Left renal cortex interstitium (tissue), 4 donors: ENCODE measurements around the gene KRTAP16-1. TPM values are rescaled to one million over a fixed set of nuclear protein-coding genes. Genes with fewer than 3 reads are reported as not detected.
"Not testable (repeated sequence)": the region's sequence is repeated elsewhere in the genome, so short reads cannot be mapped to it uniquely, and the experiment has no call there.

Experiments
- DNase-seq, 4 donors: peaks; one replicate each; pipeline ENCODE4 v3.0.0-alpha.2; 2013; ENCODE audit warnings: low read depth in 4 of 4, low spot score in 2 of 4, missing footprints in 1 of 4
- polyA plus RNA-seq, 4 donors: library from polyadenylated mRNA; unstranded; fragments of 120-200 nt; gene quantifications; one replicate each; pipeline ENCODE4 v1.2.1, GENCODE V29; 2013; ENCODE audit not compliant: insufficient read length in 4 of 4

Gene KRTAP16-1
- polyA plus RNA-seq, 4 donors, result not detected

DNA sequence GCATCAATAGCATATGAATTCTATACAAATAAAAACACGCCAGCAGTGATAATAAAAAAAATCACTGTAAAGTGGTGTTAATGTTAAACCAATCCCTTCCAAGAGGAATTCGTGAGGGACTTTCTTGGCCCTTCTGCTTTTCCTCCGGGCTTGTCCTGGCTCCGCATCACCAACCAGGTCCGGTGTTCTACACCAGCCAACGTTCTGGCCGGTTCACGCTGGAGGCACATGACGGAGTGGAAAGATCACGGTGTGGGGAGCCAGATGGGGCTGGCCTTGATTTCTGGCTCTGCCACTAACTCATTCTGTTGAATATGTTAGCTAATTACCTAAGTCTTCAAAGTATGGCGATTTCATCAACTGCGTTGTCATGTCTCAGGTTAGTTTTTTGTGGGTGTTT, 5.0 kb downstream of the KRTAP16-1 start:
- no peak for DNase-seq

DNA sequence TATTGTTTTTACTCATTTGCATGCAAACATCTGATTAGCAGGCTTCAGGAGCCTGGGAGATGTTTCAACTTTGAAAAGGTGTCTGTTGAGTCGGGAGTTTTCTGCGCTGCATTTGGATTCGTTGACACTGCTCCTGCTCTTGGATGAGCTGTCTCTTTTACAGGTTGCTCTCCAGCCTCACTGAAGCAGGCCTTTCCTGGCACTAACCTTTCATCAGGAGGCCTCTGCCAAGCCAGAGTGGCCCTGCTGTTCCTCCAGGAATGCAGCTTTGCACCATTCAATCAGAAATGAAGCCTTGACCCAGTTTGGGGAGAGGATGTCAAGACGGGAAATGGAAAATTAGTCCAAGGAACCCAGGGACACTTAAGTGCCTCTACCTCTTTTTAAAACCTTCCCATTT, 6.1 kb downstream of the KRTAP16-1 start:
- no peak for DNase-seq

DNA sequence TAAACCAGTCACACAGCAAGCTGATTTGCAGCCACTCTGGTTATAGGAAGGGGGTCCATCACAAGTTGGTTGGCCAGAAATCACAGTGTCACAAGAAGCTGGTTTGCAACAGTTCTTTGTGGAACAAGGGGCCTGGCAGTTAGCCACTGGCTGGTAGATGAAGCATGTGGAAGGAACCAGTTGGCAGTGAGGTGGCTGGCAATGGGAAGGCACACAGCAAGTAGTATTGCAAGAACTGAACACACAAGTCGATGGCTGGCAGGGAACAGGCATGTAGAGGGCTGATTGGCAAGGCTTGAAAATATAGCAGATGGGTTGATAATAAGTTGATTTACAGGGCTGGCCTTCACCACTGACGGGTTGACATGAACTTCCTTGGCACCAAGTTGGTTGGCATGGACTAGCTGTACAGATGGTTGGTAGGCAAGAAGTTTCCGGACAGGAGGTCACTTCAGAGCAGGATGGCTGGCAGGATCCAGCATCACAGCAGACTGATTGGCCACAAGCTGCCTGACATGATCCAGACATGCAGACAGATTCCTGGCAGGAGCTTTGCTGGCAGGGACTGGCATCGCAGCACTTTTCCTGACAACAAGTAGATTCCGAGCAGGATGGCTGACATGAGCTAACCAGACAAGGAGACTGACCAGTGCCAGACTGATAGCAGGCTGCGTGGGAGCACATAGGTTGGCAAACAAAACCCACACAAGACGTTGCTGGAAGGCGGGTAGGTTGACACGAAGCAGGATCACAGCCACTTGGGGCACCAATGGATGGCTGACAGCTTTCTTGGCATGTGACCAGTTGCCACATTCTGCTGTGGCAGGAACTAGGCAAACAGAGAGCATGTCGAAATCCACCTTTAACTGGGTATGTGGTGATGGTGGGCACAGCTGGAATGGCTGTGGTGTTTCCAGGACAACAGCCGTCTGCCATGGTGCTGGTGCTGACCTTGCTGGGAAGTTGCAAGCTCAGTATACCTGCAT, 6.9 kb downstream of the KRTAP16-1 start, which contains the start of gene KRTAP29-1:
Gene KRTAP29-1 (minus strand): TSS at position 936 of the 986 bp plus-strand sequence. CDS start 0 bp downstream, at position 936.
- no peak for DNase-seq

DNA sequence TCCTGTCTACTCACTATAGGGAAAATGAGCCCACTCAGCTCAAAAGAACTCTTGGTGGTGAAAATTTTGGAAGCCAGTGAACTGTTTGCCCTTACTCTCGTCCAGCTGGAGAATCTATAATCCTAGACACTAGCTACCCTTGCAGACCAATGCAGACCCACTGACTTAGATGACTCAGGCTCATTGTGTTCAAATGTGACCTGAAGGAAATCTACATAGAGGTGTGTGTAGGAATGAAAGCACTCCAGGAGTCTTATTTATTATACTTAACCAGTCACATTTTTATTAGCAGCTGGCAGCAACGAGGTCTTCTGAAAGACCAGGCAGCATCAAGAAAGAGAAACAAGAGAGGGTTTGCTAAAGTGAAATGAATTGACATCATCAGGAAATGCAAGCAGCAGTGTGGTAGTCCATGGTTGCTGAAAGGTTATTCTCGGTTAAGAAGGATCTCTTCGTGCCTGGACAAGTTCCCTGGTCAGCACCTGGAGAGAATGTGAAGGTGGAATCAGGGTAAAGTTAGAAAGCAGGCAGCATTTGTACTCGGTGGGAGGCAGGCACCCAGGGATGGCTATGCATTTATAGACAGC, 7.8 kb downstream of the KRTAP16-1 start:
- DNase-seq, result no peak

DNA sequence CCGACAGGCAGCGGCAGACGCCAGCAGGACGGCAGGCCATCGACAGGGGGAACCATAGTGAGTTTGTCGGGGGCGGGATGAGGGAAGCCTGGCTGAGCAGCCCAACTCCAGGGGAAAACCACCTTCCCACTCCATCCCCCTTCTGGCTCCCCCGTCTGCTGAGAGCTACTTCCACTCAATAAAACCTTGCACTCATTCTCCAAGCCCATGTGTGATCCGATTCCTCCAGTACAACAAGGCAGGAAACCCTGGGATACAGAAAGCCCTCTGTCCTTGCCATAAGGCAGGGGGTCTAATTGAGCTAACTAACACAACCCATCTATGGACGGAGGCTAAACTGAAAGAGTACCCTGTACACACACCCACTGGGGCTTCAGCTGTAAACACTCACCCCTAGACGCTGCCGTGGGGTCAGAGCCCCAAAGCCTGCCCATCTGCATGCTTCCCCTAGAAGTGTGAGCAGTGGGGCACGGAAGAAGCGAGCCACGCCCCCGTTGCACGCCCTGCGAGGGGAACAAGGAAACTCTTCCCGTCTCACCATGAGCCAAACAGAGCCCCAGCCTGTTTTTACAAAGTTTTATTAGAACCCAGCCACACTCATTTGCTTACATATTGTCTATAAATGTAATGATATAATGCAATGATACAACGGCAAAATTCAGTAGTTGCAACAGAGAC, 10.5 kb downstream of the KRTAP16-1 start:
- DNase-seq, result no peak

DNA sequence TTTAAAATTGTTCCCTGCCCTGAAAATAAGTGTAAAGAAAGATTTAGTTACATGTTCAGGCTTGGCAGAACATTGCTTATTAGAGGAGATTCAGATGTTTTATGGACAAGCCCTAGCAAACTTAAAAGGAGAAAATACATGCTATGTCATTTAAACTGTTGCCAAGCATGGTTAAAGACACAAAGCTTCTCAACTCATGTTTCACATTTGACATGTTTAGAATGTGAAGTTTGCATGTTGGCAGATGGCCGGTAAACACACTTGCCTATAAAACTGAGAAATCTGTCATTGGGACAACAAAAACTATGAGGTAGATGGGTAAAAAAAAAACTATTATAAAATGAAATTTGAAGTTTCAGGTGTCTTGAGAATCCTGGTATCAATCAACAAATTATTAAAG, 12.3 kb downstream of the KRTAP16-1 start:
- DNase-seq, result no peak

DNA sequence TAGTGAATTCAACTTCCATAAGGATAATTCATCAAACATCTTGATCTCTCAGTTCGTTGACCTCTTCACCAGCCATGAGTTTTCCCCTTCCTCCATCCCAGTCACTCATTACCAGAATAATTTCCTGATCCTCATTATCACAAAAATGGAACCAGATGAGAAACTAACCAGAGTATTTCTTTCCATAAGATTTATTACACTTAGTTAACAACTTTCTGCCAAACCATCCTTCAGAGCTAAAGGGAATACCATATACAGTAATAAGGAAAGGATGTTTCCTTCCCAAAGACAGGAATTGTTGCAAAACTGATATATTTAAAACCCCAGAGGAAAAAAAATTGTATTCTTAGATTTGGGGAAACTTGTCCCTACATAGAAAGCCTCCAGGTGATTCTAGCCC, 15.1 kb downstream of the KRTAP16-1 start:
- no peak for DNase-seq

DNA sequence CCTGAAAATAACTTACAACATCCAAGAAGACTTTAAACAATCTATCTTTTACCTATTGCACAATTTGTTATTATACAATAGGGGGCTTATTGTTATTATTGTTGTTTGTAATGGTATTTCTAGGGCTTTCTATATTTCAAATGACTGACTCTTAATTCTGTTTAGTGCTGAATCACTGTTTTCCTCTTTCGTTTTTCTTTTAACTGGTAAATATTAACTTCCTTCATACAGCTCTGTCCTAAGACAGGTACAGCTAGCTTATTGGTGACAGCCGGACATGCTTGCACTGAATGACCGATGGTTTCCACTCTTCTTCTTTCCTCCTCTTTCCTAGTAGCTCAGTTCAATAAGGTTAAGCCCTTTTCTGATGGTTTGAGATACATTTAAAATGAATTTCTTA, 22.1 kb downstream of the KRTAP16-1 start:
- DNase-seq, result no peak

DNA sequence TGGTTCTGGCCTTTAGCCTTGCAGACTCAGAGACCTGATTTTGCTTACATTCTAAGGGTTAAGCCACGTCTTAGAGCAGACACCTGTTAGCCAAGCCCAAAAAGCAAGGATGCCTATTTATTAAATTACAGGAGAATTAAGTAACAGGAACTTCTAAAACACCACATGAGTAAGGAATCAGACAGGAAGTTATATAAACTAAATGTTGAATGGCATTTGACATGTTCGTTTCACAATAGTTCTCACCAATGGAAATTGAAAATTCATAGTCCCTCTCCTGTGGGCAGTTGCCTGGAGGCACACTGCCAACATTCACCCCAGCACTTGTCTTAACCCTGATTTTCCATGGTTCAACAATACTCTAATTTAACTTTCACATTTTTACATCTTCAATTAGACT, 24.6 kb downstream of the KRTAP16-1 start:
- DNase-seq, result no peak

DNA sequence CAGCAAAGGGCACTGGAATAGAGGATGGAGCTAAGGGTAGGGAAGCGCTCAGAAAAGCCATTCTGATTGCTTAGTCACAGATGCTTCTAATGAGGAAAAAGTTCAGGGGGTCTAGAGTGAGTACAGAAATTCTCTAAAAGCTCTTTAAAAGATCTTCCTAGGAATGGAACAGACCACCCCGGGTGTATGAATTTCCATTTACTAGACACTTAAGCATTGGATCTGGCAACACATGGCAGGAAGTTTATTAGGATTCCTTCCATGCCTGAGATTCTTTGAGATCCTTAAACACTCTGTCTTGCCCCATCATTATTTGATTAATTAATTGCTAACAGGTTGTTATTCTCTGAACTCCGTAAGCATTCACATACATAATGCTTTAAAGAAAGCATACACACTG, 25.1 kb downstream of the KRTAP16-1 start:
- no peak for DNase-seq

DNA sequence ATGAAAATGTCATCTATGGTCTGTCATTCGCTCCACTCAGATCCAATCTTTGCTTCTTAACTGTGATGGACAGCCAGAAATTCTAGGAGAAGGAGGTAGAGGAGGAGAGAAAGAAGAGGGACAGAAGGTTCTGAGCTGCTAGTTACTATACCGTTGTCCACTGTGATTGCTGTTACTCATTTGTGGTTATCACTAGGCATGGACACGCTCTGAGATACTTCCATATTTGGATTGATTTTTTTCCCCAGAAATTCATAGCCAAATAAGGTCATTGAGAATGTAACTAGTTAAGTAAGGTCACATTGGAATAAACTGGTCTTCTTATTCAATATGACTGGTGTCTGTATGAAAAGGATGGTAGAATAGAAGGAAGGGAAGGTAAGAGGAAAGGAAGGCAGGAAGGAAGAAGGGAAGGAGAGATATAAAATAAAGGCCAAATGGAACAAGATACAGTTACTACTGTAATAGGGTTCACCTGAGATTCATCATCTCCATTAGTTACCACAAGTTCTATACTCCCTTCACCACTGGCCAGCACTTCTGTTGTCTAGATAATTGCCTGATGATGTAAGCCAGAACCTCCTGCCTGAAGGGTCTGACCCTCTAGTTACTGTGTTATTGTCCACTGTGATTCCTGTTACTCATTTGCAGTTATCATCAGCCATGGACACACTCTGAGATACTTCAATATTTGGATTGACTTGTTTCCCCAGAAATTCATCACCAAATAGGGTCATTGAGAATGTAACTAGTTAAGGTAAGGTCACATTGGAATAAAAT, 30.7 kb downstream of the KRTAP16-1 start:
- no peak for DNase-seq

DNA sequence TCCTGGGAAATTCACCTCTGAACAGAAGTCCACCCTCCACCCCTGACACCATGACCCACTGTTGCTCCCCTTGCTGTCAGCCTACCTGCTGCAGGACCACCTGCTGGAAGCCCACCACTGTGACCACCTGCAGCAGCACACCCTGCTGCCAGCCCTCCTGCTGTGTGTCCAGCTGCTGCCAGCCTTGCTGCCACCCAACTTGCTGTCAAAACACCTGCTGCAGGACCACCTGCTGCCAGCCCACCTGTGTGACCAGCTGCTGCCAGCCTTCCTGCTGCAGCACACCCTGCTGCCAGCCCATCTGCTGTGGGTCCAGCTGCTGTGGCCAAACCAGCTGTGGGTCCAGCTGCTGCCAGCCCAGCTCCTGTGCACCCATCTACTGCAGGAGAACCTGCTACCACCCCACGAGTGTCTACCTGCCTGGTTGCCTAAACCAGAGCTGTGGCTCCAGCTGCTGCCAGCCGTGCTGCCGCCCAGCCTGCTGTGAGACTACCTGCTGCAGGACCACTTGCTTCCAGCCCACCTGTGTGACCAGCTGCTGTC, 33.4 kb downstream of the KRTAP16-1 start, which contains the start of gene KRTAP9-7:
Gene KRTAP9-7 (plus strand): TSS at position 51 of the 543 bp plus-strand sequence. CDS start 0 bp downstream, at position 51.
- not testable (repeated sequence) for DNase-seq

DNA sequence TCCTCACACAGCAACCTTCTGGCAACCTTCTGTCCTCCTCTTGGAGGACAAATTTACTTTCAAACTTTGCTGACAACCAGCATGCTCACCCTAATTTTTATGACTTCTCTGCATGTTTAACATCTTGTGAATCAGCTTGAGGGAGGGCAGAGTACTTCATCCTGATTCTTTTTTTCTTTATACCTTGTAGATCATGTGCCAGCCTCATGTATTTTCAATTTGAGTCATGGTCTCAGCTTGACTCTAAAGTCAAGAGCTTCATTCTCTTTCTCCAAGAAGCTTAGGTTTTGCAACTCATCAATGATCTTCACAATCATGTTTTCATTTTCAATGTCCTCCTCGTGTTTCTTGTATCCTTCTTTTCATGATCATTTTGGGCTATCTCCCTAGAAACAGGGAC, 37.3 kb downstream of the KRTAP16-1 start:
- no peak for DNase-seq

DNA sequence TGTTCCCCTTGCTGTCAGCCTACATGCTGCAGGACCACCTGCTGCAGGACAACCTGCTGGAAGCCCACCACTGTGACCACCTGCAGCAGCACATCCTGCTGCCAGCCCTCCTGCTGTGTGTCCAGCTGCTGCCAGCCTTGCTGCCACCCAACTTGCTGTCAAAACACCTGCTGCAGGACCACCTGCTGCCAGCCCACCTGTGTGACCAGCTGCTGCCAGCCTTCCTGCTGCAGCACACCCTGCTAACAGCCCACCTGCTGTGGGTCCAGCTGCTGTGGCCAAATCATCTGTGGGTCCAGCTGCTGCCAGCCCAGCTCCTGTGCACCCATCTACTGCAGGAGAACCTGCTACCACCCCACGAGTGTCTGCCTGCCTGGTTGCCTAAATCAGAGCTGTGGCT, 37.8 kb downstream of the KRTAP16-1 start:
- not testable (repeated sequence) for DNase-seq

DNA sequence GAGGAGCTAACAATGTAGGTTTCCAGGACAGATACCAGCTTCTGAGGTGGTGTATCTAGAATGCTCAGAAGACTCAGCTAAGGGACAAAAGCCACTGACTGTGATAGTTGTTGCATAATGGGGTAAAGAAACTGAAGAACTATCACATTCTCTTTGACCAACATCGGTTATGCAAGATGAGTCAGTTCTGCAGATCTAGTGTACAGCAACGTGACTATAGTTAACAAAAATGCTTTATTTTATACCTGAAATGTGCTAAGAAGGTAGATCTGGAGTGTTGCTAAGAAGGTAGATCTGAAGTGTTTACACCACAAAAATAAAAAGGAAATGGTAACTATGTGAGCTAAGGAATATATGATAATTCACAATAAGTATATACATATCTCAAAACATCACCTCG, 41.4 kb downstream of the KRTAP16-1 start:
- DNase-seq, result no peak

DNA sequence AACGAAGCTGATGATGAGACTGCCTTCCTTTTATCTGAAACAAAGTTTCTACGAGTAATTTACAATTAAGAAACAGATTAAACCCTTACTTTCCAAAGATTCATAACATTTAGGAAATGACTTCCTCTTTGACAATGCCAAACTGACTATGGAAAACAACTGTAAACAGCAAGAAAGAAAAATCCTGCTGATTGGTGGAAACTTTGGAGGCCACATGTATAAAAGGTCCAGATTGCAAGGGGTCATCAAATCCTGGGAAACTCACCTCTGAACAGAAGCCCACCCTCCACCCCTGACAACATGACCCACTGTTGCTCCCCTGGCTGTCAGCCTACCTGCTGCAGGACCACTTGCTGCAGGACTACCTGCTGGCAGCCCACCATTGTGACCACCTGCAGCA, 44.0 kb downstream of the KRTAP16-1 start, which contains the start of gene KRTAP9-6:
Gene KRTAP9-6 (plus strand): TSS at position 301 of the 400 bp plus-strand sequence. CDS start 0 bp downstream, at position 301.
- DNase-seq, result no peak

DNA sequence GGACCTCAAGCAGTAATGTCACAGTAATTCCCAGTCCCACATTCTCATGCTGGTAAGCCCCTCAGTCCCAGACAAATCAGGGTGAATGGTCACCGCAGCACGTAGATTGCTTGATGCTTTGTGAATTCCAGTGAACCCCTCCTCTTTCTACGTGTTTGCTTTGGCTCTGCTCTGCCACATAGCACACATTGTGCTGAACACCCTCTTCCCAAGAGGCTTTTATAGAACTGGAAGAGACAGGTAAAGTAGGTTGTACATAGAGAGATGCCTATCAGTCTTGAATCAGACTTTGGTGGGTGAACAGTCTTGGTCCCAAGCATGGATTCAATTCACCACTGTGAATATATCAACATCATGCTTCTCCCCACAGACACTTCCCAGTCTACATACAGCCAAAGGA, 44.5 kb downstream of the KRTAP16-1 start:
- DNase-seq, result no peak

DNA sequence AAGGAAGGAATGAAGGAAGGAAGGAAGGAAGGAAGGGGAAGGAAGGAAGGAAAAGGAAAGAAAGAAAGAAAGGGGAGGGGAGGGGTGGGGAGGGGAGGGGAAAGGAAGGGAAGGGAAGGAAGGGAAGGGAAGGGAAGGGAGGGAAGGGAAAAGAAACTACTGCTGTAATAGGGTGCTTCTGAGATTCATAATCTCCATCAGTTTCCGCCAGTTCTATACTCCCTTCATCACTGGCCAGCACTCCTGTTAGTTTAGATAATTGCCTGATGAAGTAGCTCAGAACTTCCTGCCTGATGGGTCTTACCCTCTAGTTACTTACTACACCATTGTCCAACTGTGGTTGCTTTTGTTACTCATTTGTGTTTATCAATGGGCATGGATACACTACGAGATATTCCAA, 45.9 kb downstream of the KRTAP16-1 start:
- DNase-seq, result no peak

DNA sequence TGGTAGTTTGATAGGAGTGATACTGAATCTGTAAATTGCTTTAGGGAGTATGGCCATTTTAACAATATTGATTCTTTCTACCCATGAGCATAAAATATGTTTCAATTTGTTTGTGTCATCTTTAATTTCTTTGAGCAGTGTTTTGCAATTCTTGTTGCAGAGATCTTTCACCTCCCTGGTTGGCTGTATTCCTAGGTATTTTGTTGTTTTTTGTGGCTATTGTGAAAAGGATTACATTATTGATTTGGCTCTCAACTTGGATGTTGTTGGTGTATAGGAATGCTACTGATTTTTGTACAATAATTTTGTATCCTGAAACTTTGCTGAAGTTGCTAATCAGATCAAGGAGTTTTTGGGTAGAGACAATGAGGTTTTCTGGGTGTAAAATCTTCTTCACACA, 50.7 kb downstream of the KRTAP16-1 start:
- DNase-seq, result no peak
